ENCODE data around the gene CBX1.
A peak's percentile ranks its signal among the peaks of the same experiment; 100 is the strongest.

CBX1 gene

DNA sequence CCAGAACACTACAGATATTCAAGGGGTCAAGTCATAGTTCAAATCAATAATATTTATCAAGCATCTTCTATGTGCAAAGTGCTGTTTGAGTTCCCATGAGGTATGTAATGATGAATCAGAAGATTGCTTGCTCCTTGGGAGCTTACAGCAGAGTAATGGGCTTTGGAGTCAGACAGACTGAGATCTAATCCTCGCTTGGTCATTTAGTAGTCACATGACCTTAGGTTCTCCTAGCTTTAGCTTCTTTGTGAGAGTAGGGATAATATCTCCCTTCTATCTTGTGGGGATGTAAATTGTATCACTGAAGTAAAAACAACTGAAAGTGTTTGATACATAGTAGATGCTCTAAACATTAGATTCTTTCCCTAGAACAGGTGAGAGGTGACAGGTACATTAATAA lies 36.4 kb upstream of the CBX1 start:
- no peaks in the 10 kb centered on the region for H4K20me1 ChIP-seq (ENCODE audit: insufficient read depth, low read length)
- no peak overlapping the region for H2AFZ ChIP-seq (ENCODE audit: low read length)
- H3K36me3 ChIP-seq (replicated peaks; ENCODE audit: insufficient read depth, low read length) = no peaks in the 10 kb centered on the region
- no peak for DNase-seq
- H3K9me3 ChIP-seq (replicated peaks; ENCODE audit: insufficient read depth, low read length) = no peaks in the 10 kb centered on the region
- H3K27ac ChIP-seq (ENCODE audit: low read length) = no peak overlapping the region
- H3K4me1 ChIP-seq (ENCODE audit: low read length) = no peaks in the 10 kb centered on the region
- H3K4me2 ChIP-seq (ENCODE audit: low read depth, low read length) = no peak overlapping the region
- no peaks in the 10 kb centered on the region for H3K79me2 ChIP-seq (ENCODE audit: low read length)
- H3K9me2 ChIP-seq (replicated peaks; ENCODE audit: insufficient read depth, low read length) = no peaks in the 10 kb centered on the region
- no peak for TF ChIP-seq EZH2phosphoT487 (IDR thresholded peaks at IDR 0.05; ENCODE audit: low read length)
- H3K4me3 ChIP-seq (ENCODE audit: low read length) = no peak overlapping the region
- no peaks in the 10 kb centered on the region for H3K27me3 ChIP-seq (replicated peaks; ENCODE audit: insufficient read depth, low read length)
- H3F3A ChIP-seq (ENCODE audit: insufficient read depth, low read length) = no peaks in the 10 kb centered on the region
- H3K9ac ChIP-seq (ENCODE audit: low read length) = no peak overlapping the region

DNA sequence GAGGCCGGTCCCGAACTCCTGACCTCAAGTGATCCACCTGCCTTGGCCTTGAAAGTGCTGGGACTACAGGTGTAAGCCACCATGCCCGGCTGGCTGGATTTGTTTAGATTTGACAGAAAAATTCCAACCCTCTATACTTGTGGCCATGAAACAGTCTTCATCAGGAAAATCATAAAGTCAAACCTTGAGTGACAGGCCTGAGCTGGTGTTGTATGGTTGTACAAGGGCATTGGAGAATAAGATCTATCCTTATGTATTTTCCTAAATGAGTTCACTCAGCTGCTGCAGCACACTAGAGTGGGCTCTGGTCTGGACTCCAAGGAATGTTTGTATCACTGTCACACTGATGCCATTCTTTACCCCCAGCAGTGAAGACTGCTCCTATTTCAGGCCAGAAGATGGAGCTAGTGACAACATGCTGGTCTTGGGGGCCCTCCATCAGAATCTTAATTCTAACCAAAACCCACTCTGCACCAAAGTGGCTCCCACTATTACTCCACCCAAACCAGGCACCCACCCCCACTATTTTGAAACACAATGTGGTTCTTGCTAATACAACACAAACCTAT lies 33.7 kb upstream of the CBX1 start:
- Histone ChIP-seq H3K4me3 (ENCODE audit: low read length) (no peak overlapping the region), H3K27me3 (replicated peaks; ENCODE audit: insufficient read depth, low read length) (no peaks in the 10 kb centered on the region), H3K9me2 (replicated peaks; ENCODE audit: insufficient read depth, low read length) (no peaks in the 10 kb centered on the region), H3F3A (ENCODE audit: insufficient read depth, low read length) (no peaks in the 10 kb centered on the region), H4K20me1 (ENCODE audit: insufficient read depth, low read length) (no peaks in the 10 kb centered on the region), H3K9me3 (replicated peaks; ENCODE audit: insufficient read depth, low read length) (no peaks in the 10 kb centered on the region), H3K79me2 (ENCODE audit: low read length) (no peaks in the 10 kb centered on the region), H3K4me2 (ENCODE audit: low read depth, low read length) (no peak overlapping the region), H3K36me3 (replicated peaks; ENCODE audit: insufficient read depth, low read length) (no peaks in the 10 kb centered on the region), H3K4me1 (ENCODE audit: low read length) (no peaks in the 10 kb centered on the region), H2AFZ (ENCODE audit: low read length) (no peak overlapping the region), H3K9ac (ENCODE audit: low read length) (no peak overlapping the region), H3K27ac (ENCODE audit: low read length) (no peak overlapping the region)
- DNase-seq = no peak
- TF ChIP-seq, protein P1, sequence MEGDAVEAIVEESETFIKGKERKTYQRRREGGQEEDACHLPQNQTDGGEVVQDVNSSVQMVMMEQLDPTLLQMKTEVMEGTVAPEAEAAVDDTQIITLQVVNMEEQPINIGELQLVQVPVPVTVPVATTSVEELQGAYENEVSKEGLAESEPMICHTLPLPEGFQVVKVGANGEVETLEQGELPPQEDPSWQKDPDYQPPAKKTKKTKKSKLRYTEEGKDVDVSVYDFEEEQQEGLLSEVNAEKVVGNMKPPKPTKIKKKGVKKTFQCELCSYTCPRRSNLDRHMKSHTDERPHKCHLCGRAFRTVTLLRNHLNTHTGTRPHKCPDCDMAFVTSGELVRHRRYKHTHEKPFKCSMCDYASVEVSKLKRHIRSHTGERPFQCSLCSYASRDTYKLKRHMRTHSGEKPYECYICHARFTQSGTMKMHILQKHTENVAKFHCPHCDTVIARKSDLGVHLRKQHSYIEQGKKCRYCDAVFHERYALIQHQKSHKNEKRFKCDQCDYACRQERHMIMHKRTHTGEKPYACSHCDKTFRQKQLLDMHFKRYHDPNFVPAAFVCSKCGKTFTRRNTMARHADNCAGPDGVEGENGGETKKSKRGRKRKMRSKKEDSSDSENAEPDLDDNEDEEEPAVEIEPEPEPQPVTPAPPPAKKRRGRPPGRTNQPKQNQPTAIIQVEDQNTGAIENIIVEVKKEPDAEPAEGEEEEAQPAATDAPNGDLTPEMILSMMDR (IDR thresholded peaks at IDR 0.05; ENCODE audit: low read length) = peak; percentile 39
- TF ChIP-seq EZH2 (optimal IDR thresholded peaks at IDR 0.05; ENCODE audit: low read depth, low read length) = no peak

DNA sequence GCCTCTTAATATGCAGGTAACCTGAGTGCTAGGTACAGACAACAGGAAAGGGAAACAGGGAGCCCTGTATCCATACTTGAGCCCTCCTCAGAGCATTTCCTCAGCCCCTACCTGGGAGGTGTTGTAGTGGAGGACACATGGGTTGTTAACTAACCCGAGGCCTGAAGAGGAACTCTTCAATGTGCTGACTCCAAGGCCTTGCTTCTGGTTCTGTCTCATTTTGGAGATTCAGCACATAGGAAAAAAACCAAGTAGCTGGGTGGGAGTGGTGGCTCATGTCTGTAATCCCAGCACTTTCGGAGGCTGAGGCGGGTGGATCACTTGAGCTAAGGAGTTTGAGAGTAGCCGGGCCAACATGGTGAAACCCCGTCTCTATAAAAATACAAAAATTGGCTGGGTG lies 31.1 kb upstream of the CBX1 start:
- H4K20me1 ChIP-seq (ENCODE audit: insufficient read depth, low read length) = no peaks in the 10 kb centered on the region
- H3F3A ChIP-seq (ENCODE audit: insufficient read depth, low read length) = no peaks in the 10 kb centered on the region
- H3K9ac ChIP-seq (ENCODE audit: low read length) = no peak overlapping the region
- H3K27ac ChIP-seq (ENCODE audit: low read length) = no peak overlapping the region
- H3K4me1 ChIP-seq (ENCODE audit: low read length) = no peaks in the 10 kb centered on the region
- no peaks in the 10 kb centered on the region for H3K79me2 ChIP-seq (ENCODE audit: low read length)
- H2AFZ ChIP-seq (ENCODE audit: low read length) = no peak overlapping the region
- H3K27me3 ChIP-seq (replicated peaks; ENCODE audit: insufficient read depth, low read length) = no peaks in the 10 kb centered on the region
- DNase-seq = no peak
- H3K9me2 ChIP-seq (replicated peaks; ENCODE audit: insufficient read depth, low read length) = no peaks in the 10 kb centered on the region
- TF ChIP-seq EZH2phosphoT487 (IDR thresholded peaks at IDR 0.05; ENCODE audit: low read length) (no peak), EZH2 (optimal IDR thresholded peaks at IDR 0.05; ENCODE audit: low read depth, low read length) (no peak)
- TF ChIP-seq, protein P1 (IDR thresholded peaks at IDR 0.05; ENCODE audit: low read length) = no peak
- no peaks in the 10 kb centered on the region for H3K9me3 ChIP-seq (replicated peaks; ENCODE audit: insufficient read depth, low read length)
- no peak overlapping the region for H3K4me3 ChIP-seq (ENCODE audit: low read length)
- no peak overlapping the region for H3K4me2 ChIP-seq (ENCODE audit: low read depth, low read length)
- no peaks in the 10 kb centered on the region for H3K36me3 ChIP-seq (replicated peaks; ENCODE audit: insufficient read depth, low read length)

DNA sequence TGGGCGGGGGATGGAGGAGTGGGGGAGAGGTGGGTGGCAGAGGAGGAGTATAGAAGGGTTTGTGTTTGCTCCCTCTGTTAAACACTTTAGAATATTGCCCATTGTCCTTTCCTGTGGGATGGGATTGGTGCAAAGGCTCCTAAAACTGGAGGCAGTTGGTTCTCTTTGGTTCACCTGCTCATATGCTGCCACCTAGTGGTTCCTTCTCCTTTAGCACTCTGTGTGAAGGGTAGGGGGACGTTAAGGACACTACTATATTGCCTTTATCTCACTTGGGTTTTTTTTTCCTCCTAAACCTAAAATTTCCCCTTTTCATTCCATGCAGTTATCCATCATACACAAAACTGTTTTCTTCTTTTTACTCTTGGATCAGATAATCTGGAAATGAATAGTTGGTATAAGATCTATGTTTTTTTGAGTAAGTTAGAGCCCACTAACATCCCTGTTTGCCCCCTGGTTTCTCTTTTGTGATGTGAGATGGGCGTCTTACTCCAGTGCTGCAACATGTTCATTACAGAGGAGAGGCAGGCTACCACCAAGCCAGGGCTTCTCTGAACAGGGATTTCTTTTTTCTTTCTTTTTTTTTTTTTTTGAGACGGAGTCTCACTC lies 30.0 kb upstream of the CBX1 start:
- peak; percentile 70 for DNase-seq
- Histone ChIP-seq H3K27ac (ENCODE audit: low read length) (no peak overlapping the region), H3F3A (ENCODE audit: insufficient read depth, low read length) (no peaks in the 10 kb centered on the region), H3K36me3 (replicated peaks; ENCODE audit: insufficient read depth, low read length) (no peaks in the 10 kb centered on the region), H3K9me3 (replicated peaks; ENCODE audit: insufficient read depth, low read length) (no peaks in the 10 kb centered on the region), H2AFZ (ENCODE audit: low read length) (no peak overlapping the region), H3K4me3 (ENCODE audit: low read length) (no peak overlapping the region), H3K79me2 (ENCODE audit: low read length) (no peaks in the 10 kb centered on the region), H4K20me1 (ENCODE audit: insufficient read depth, low read length) (no peaks in the 10 kb centered on the region), H3K9ac (ENCODE audit: low read length) (no peak overlapping the region), H3K4me1 (ENCODE audit: low read length) (no peaks in the 10 kb centered on the region), H3K27me3 (replicated peaks; ENCODE audit: insufficient read depth, low read length) (no peaks in the 10 kb centered on the region), H3K9me2 (replicated peaks; ENCODE audit: insufficient read depth, low read length) (no peaks in the 10 kb centered on the region), H3K4me2 (ENCODE audit: low read depth, low read length) (no peak overlapping the region)
- TF ChIP-seq EZH2phosphoT487 (IDR thresholded peaks at IDR 0.05; ENCODE audit: low read length) = no peak
- TF ChIP-seq EZH2 (optimal IDR thresholded peaks at IDR 0.05; ENCODE audit: low read depth, low read length) = no peak
- TF ChIP-seq, protein P1 (IDR thresholded peaks at IDR 0.05; ENCODE audit: low read length) = peak; percentile 85
